ENCODE results near the gene KIF26B. TPM values are rescaled to one million over a fixed set of nuclear protein-coding genes. Genes with fewer than 3 reads are reported as not detected.

Gene KIF26B
- total RNA-seq, 2 donors from 2014 or later, result not detected

- ATAC-seq (replicated peaks), result no peak
- no peak overlapping the region for H3K27ac Mint-ChIP-seq
- H3K36me3 Mint-ChIP-seq (ENCODE audit: low read depth), result no peaks in the 10 kb centered on the region
- no peaks in the 10 kb centered on the region for H3K9me3 Mint-ChIP-seq
- H3K4me1 Mint-ChIP-seq, result no peaks in the 10 kb centered on the region
- no peak overlapping the region for H3K4me3 Mint-ChIP-seq
- H3K27me3 Mint-ChIP-seq, result peaks cover 10% of the 10 kb centered on the region
Observed at GRCh38 chr1:245266105-245266504, 111.3 kb downstream of the KIF26B start.

- no peaks in the 10 kb centered on the region for H3K4me1 Mint-ChIP-seq
- no peak for ATAC-seq (replicated peaks)
- H3K4me3 Mint-ChIP-seq, result no peak overlapping the region
- H3K27ac Mint-ChIP-seq, result no peak overlapping the region
- H3K9me3 Mint-ChIP-seq, result no peaks in the 10 kb centered on the region
- H3K27me3 Mint-ChIP-seq, result peaks cover 18% of the 10 kb centered on the region
- no peaks in the 10 kb centered on the region for H3K36me3 Mint-ChIP-seq (ENCODE audit: low read depth)
Observed at GRCh38 chr1:245270063-245270462, 115.3 kb downstream of the KIF26B start.

- no peak overlapping the region for H3K27ac Mint-ChIP-seq
- H3K9me3 Mint-ChIP-seq, result no peaks in the 10 kb centered on the region
- ATAC-seq (replicated peaks), result no peak
Observed at GRCh38 chr1:245270972-245271371, 116.2 kb downstream of the KIF26B start.

DNA sequence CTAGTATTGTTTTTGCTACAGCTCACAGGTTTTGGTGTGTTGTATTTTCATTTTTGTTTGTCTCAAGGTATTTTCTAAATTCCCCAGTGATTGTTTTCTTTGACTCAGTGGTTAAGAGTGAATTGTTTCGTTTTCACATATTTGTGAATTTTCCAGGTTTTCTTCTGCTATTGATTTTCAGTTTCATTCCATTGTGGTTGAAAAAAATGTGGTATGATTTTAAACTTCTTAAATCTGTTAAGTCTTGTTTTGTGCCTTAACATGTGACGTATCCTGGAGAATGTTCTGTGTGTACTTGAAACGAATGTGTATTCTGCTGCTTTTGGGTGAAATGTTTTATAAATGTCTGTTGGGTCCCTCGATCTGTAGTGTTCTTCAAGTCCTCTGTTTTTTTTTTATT, 117.9 kb downstream of the KIF26B start:
- Mint-ChIP-seq H3K9me3 (no peaks in the 10 kb centered on the region), H3K36me3 (ENCODE audit: low read depth) (no peaks in the 10 kb centered on the region), H3K4me1 (no peaks in the 10 kb centered on the region), H3K27me3 (peaks cover 25% of the 10 kb centered on the region), H3K4me3 (no peak overlapping the region), H3K27ac (no peak overlapping the region)
- ATAC-seq (replicated peaks), result no peak

More at GRCh38 chr1:245270972-245271371, 116.2 kb downstream of the KIF26B start:
- peaks cover 18% of the 10 kb centered on the region for H3K27me3 Mint-ChIP-seq
- H3K36me3 Mint-ChIP-seq (ENCODE audit: low read depth), result no peaks in the 10 kb centered on the region
- H3K4me3 Mint-ChIP-seq, result no peak overlapping the region
- no peaks in the 10 kb centered on the region for H3K4me1 Mint-ChIP-seq

- no peaks in the 10 kb centered on the region for H3K36me3 Mint-ChIP-seq (ENCODE audit: low read depth)
- no peaks in the 10 kb centered on the region for H3K4me1 Mint-ChIP-seq
- no peaks in the 10 kb centered on the region for H3K9me3 Mint-ChIP-seq
- H3K4me3 Mint-ChIP-seq, result no peak overlapping the region
- H3K27ac Mint-ChIP-seq, result no peak overlapping the region
- H3K27me3 Mint-ChIP-seq, result peaks cover 24% of the 10 kb centered on the region
- no peak for ATAC-seq (replicated peaks)
Observed at GRCh38 chr1:245276445-245276844, 121.7 kb downstream of the KIF26B start.

DNA sequence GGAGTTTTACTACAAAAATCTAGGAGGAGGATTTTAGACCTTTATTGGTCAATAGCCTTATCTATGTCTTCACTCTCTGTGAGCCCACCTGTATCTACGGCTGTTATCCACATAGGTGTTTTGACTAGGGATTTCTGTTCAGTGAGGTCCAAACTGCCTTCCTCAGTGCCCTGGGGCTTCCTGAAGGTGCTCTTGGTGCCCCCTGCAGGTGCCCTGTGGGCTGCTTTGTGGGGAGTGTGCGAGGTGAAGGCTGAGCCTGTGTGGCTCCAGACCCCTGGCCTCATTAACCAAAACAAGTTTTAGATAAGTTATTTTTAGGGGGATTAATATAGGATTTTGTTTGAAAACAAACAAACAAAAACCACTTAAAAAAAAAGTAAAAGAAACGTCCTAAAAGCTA, 122.5 kb downstream of the KIF26B start:
- H3K4me3 Mint-ChIP-seq, result no peak overlapping the region
- H3K27me3 Mint-ChIP-seq, result peaks cover 24% of the 10 kb centered on the region
- H3K27ac Mint-ChIP-seq, result no peak overlapping the region
- H3K36me3 Mint-ChIP-seq (ENCODE audit: low read depth), result no peaks in the 10 kb centered on the region
- H3K9me3 Mint-ChIP-seq, result no peaks in the 10 kb centered on the region
- no peak for ATAC-seq (replicated peaks)
- H3K4me1 Mint-ChIP-seq, result no peaks in the 10 kb centered on the region

- H3K4me3 Mint-ChIP-seq, result no peak overlapping the region
- H3K27ac Mint-ChIP-seq, result no peak overlapping the region
- ATAC-seq (replicated peaks), result no peak
- no peaks in the 10 kb centered on the region for H3K4me1 Mint-ChIP-seq
- no peaks in the 10 kb centered on the region for H3K36me3 Mint-ChIP-seq (ENCODE audit: low read depth)
- H3K9me3 Mint-ChIP-seq, result no peaks in the 10 kb centered on the region
- H3K27me3 Mint-ChIP-seq, result peaks cover 16% of the 10 kb centered on the region
Observed at GRCh38 chr1:245278846-245279245, 124.1 kb downstream of the KIF26B start.

GRCh38 chr1:245279346-245279745, 124.6 kb downstream of the KIF26B start:
- ATAC-seq (replicated peaks), result no peak
- H3K27me3 Mint-ChIP-seq, result peaks cover 16% of the 10 kb centered on the region

DNA sequence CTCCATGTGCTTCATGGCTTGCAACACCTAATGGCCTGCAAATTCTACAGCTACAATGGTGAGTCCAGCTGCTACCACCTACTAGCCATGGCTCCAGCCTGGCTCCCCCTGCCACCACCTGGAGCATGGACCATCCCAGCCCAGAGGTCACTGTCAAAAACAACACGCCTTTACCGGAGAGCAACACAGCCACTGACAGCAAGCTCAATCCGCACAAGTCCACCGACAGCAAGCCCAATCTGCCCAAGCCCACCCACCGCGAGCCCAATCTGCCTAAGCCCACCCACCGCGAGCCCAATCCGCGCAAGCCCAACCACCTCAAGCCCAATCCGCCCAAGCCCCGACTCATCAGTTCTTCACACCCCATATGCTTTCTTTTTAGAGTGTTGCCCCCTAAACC, 128.2 kb downstream of the KIF26B start:
- no peak overlapping the region for H3K4me3 Mint-ChIP-seq
- no peak for ATAC-seq (replicated peaks)
- H3K4me1 Mint-ChIP-seq, result no peaks in the 10 kb centered on the region
- peaks cover 3% of the 10 kb centered on the region for H3K27me3 Mint-ChIP-seq
- no peaks in the 10 kb centered on the region for H3K9me3 Mint-ChIP-seq
- no peak overlapping the region for H3K27ac Mint-ChIP-seq
- H3K36me3 Mint-ChIP-seq (ENCODE audit: low read depth), result no peaks in the 10 kb centered on the region

More at GRCh38 chr1:245279346-245279745, 124.6 kb downstream of the KIF26B start:
- Mint-ChIP-seq H3K36me3 (ENCODE audit: low read depth) (no peaks in the 10 kb centered on the region), H3K9me3 (no peaks in the 10 kb centered on the region), H3K4me3 (no peak overlapping the region), H3K4me1 (no peaks in the 10 kb centered on the region), H3K27ac (no peak overlapping the region)

DNA sequence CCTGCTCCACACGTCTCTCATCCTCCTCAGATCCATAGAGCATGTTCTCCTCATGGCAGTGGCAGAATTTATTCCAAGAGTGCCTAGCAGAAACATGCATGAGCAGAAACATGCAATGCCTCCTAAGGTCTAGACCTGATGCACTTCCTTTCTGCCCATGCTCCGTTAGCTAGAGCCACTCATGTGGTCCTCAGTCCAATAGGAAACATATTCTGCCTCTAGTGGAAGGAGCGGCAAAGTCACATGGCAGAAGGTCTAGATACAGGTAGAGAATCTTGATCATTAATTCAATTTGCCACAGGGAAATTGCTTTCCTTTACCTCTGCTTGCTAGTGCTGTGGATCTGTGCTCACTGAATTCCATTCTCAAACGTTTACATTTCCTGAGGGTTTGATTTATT, 130.4 kb downstream of the KIF26B start:
- Mint-ChIP-seq H3K4me1 (no peaks in the 10 kb centered on the region), H3K9me3 (no peaks in the 10 kb centered on the region), H3K4me3 (no peak overlapping the region), H3K27ac (no peak overlapping the region), H3K27me3 (no peaks in the 10 kb centered on the region), H3K36me3 (ENCODE audit: low read depth) (no peaks in the 10 kb centered on the region)
- ATAC-seq (replicated peaks), result no peak

DNA sequence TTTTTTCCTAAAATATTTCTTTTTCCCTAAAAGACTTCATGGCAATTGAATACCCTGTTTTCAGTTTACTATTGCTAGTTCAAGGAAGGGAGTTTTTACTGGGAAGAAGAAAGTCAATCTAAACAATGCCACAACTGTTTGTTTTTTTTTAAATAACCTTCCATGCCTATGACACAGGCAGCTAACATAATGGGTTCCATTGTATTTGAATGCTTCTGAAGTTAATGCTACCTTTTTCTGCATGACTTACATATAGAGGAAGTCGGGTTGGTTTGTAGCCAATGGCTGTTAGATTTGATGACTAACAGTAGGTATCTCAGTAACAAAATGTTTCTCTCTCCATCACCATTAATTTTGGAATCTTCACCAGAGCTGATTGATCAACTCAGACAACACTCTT, 134.0 kb downstream of the KIF26B start:
- Mint-ChIP-seq H3K9me3 (no peaks in the 10 kb centered on the region), H3K4me1 (no peaks in the 10 kb centered on the region), H3K27me3 (peaks cover 5% of the 10 kb centered on the region), H3K4me3 (no peak overlapping the region), H3K27ac (no peak overlapping the region), H3K36me3 (ENCODE audit: low read depth) (no peaks in the 10 kb centered on the region)
- ATAC-seq (replicated peaks), result no peak

GRCh38 chr1:245290836-245291235, 136.1 kb downstream of the KIF26B start:
- no peak overlapping the region for H3K27ac Mint-ChIP-seq

GRCh38 chr1:245291351-245291750, 136.6 kb downstream of the KIF26B start:
- H3K36me3 Mint-ChIP-seq (ENCODE audit: low read depth), result no peaks in the 10 kb centered on the region
- no peak for ATAC-seq (replicated peaks)

More at GRCh38 chr1:245290836-245291235, 136.1 kb downstream of the KIF26B start:
- Mint-ChIP-seq H3K27me3 (peaks cover 5% of the 10 kb centered on the region), H3K4me3 (no peak overlapping the region), H3K9me3 (no peaks in the 10 kb centered on the region), H3K36me3 (ENCODE audit: low read depth) (no peaks in the 10 kb centered on the region), H3K4me1 (no peaks in the 10 kb centered on the region)
- no peak for ATAC-seq (replicated peaks)

GRCh38 chr1:245292141-245292540, 137.4 kb downstream of the KIF26B start:
- H3K4me1 Mint-ChIP-seq, result no peaks in the 10 kb centered on the region
- peaks cover 8% of the 10 kb centered on the region for H3K27me3 Mint-ChIP-seq
- ATAC-seq (replicated peaks), result no peak
- H3K27ac Mint-ChIP-seq, result no peak overlapping the region
- H3K4me3 Mint-ChIP-seq, result no peak overlapping the region
- H3K36me3 Mint-ChIP-seq (ENCODE audit: low read depth), result no peaks in the 10 kb centered on the region
- H3K9me3 Mint-ChIP-seq, result no peaks in the 10 kb centered on the region

More at GRCh38 chr1:245291351-245291750, 136.6 kb downstream of the KIF26B start:
- H3K27me3 Mint-ChIP-seq, result peaks cover 5% of the 10 kb centered on the region
- no peak overlapping the region for H3K4me3 Mint-ChIP-seq
- H3K4me1 Mint-ChIP-seq, result no peaks in the 10 kb centered on the region
- H3K9me3 Mint-ChIP-seq, result no peaks in the 10 kb centered on the region
- H3K27ac Mint-ChIP-seq, result no peak overlapping the region

DNA sequence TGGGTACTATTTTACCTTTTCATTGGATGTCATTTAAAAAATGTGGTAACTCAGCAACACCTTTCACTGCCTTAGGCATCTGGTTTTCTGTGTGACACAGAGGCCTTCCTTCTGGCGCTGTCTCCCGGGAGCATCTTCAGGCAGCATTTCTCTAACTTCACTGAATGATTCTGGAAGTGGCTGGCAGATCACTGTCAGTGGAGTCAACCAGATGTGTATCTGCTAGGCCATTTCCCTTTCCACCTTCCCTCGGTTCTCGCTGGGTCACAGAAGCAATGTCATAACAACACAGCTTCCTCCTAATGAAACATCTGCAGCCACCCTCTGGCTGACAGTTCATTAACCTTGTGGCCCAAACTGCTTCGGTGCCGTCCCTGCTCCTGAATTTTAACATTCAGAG, 137.8 kb downstream of the KIF26B start:
- no peak for ATAC-seq (replicated peaks)
- H3K4me3 Mint-ChIP-seq, result no peak overlapping the region
- H3K27ac Mint-ChIP-seq, result no peak overlapping the region
- no peaks in the 10 kb centered on the region for H3K4me1 Mint-ChIP-seq
- peaks cover 10% of the 10 kb centered on the region for H3K27me3 Mint-ChIP-seq
- no peaks in the 10 kb centered on the region for H3K9me3 Mint-ChIP-seq
- no peaks in the 10 kb centered on the region for H3K36me3 Mint-ChIP-seq (ENCODE audit: low read depth)

DNA sequence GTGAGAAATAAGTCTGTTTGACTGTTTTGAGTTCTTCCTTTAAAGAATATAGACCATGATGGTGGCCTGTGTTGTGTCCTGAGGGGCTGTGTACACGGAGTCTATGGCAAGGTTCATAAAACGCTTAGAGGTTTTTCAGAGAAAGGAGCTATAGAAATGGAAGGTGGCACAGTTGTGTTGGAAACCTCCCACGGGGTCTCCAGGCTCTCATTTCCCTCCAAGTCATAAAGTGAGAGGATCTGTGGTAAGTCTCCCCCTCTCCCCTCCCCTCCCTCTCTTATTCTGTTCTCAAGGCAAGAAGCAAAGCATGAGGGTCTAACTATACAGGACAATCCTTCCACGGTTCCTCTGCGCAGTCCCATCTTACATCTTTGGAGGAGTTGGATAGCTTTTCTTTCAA, 139.2 kb downstream of the KIF26B start:
- no peak for ATAC-seq (replicated peaks)
- H3K9me3 Mint-ChIP-seq, result no peaks in the 10 kb centered on the region
- H3K36me3 Mint-ChIP-seq (ENCODE audit: low read depth), result no peaks in the 10 kb centered on the region
- H3K27ac Mint-ChIP-seq, result no peak overlapping the region
- H3K27me3 Mint-ChIP-seq, result peaks cover 11% of the 10 kb centered on the region
- no peaks in the 10 kb centered on the region for H3K4me1 Mint-ChIP-seq
- no peak overlapping the region for H3K4me3 Mint-ChIP-seq

All from activated T-helper 17 cell treated with anti-CD3 and anti-CD28 coated beads, Interleukin-2, amount 50 U/mL, for 72 hours (primary cell).